ENCODE results near the gene TANGO2. TPM values are rescaled to one million over a fixed set of nuclear protein-coding genes. Genes with fewer than 3 reads are reported as not detected.

TANGO2 gene
- total and polyA plus RNA-seq, 9 of the 15 experiments (the other 6 are each of a cell fraction or from before 2014, with no cell fraction given) = 15.5 to 94.9 (median 70.1) TPM

DNA sequence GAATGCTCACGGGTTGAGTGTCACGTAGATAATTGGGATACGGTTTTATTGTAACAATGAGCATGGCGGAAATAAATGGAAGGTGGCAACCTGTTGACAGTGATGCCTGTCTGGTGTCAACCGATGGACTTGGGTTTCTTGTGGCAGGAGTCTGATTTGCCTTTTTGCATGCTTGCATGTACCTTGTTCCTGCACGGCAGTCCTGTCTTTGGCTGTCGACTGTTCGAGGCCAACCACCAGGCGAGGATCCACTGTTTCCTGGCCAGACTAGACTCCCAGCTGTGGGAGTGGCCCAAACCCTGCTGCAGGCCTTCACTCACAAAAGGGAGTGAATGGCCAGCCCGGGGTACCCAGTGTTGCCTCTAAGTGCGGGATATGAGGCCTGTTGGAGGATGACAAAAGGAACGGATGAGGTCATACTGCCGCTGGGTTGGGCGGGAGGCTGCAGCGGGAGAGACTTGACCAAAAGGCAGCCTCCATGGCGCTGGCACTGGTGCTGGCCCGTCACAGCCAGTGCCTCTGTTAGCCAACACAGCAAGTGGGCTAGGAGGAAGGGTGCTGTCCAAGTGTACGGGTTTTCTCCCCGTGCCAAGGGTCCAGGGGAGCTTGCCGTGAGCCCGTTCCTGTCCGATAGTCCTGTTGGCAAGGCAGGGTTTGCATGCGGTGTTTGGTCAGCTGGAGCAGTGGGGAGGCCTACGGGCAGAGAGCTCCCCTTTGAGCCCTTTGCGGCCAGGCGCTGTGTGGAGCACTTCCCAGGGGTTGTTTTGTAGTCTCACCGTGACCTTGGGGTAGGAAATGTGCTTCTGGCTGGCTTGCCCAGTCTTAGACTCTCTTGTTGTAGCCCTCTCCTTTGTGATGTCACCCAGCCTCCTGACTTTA, 60.1 kb downstream of the TANGO2 start (continued):
- peak; percentile 10; the same call in 1 of the 2 replicates for TF ChIP-seq NR2F6 (CRISPR knock-in tag; IDR thresholded peaks at IDR 0.05)
- TF ChIP-seq ZFP91 (CRISPR knock-in tag; IDR thresholded peaks at IDR 0.05) = no peak
- peak; percentile 77; the same call in 1 of the 2 replicates for TF ChIP-seq ARID3B (CRISPR knock-in tag; IDR thresholded peaks at IDR 0.05; ENCODE audit: borderline replicate concordance)
- no peak for TF ChIP-seq SLC30A9 (CRISPR knock-in tag; IDR thresholded peaks at IDR 0.05)
- peak in 1 of 2 experiments; percentile 30; a peak in 2 of 4 replicates for TF ChIP-seq RAD21 (CRISPR knock-in tag; conservative IDR thresholded peaks at IDR 0.05 in 1 of 2, IDR thresholded peaks at IDR 0.05 in 1 of 2)
- TF ChIP-seq, protein P1, sequence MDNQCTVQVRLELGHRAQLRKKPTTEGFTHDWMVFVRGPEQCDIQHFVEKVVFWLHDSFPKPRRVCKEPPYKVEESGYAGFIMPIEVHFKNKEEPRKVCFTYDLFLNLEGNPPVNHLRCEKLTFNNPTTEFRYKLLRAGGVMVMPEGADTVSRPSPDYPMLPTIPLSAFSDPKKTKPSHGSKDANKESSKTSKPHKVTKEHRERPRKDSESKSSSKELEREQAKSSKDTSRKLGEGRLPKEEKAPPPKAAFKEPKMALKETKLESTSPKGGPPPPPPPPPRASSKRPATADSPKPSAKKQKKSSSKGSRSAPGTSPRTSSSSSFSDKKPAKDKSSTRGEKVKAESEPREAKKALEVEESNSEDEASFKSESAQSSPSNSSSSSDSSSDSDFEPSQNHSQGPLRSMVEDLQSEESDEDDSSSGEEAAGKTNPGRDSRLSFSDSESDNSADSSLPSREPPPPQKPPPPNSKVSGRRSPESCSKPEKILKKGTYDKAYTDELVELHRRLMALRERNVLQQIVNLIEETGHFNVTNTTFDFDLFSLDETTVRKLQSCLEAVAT (IDR thresholded peaks at IDR 0.05) = no peak
- no peak for TF ChIP-seq CEBPG (CRISPR knock-in tag; IDR thresholded peaks at IDR 0.05)
- no peak for TF ChIP-seq CEBPG (tag; conservative IDR thresholded peaks at IDR 0.05 in 1 of 2, IDR thresholded peaks at IDR 0.05 in 1 of 2)
- TF ChIP-seq SIN3B (IDR thresholded peaks at IDR 0.05; ENCODE audit: low read depth) = no peak
- TF ChIP-seq IRF1 (CRISPR knock-in tag; IDR thresholded peaks at IDR 0.05; ENCODE audit: borderline replicate concordance) = no peak
- no peak for TF ChIP-seq PHF20 (IDR thresholded peaks at IDR 0.05; ENCODE audit: partially characterized antibody)
- peak; percentile 10; the same call in 1 of the 2 replicates for TF ChIP-seq RFX7 (CRISPR knock-in tag; IDR thresholded peaks at IDR 0.05)
- 0 out of 2 replicates have a peak, but pooled peaks have one; percentile 82 for TF ChIP-seq CGGBP1 (CRISPR knock-in tag; IDR thresholded peaks at IDR 0.05)
- no peak for TF ChIP-seq ILK (tag; IDR thresholded peaks at IDR 0.05; ENCODE audit: borderline replicate concordance, low read depth)
- TF ChIP-seq HMGXB4 (CRISPR knock-in tag; IDR thresholded peaks at IDR 0.05) = peak; percentile 92
- peak; percentile 65; the same call in 1 of the 2 replicates for TF ChIP-seq HIVEP1 (CRISPR knock-in tag; IDR thresholded peaks at IDR 0.05)
- TF ChIP-seq BCL6 (CRISPR knock-in tag; IDR thresholded peaks at IDR 0.05) = no peak
- peak; percentile 78 for TF ChIP-seq DMBX1 (CRISPR knock-in tag; IDR thresholded peaks at IDR 0.05; ENCODE audit: borderline replicate concordance)

Data from K562 (cell line).